IPS DF 4.7 (cell line): ENCODE data around the gene SCRN2.

Experiments
- DNase-seq: peaks from one replicate; pipeline ENCODE4 v3.0.0-alpha.2; 2013; ENCODE audit warnings: low spot score; ENCODE audit errors: extremely low read depth

The SCRN2 gene

GRCh38 chr17:47806913-47807255, 34.2 kb downstream of the SCRN2 start:
- no peak for DNase-seq

- DNase-seq, result no peak
Observed at GRCh38 chr17:47806026-47806912, 34.8 kb downstream of the SCRN2 start.

- DNase-seq, result no peak
Observed at GRCh38 chr17:47804461-47804860, 36.6 kb downstream of the SCRN2 start.

- DNase-seq, result no peak
Observed at GRCh38 chr17:47803751-47804150, 37.3 kb downstream of the SCRN2 start.

GRCh38 chr17:47803201-47803600, 37.9 kb downstream of the SCRN2 start:
- DNase-seq, result no peak

GRCh38 chr17:47802341-47803022, 38.6 kb downstream of the SCRN2 start:
- no peak for DNase-seq

GRCh38 chr17:47801906-47802305, 39.2 kb downstream of the SCRN2 start:
- DNase-seq, result no peak

- no peak for DNase-seq
Observed at GRCh38 chr17:47801176-47801765, 39.8 kb downstream of the SCRN2 start.

GRCh38 chr17:47800686-47801085, 40.4 kb downstream of the SCRN2 start:
- DNase-seq, result no peak

- DNase-seq, result no peak
Observed at GRCh38 chr17:47797797-47798196, 43.3 kb downstream of the SCRN2 start.

GRCh38 chr17:47792979-47793378, 48.1 kb downstream of the SCRN2 start:
- no peak for DNase-seq

- no peak for DNase-seq
Observed at GRCh38 chr17:47792457-47792856, 48.6 kb downstream of the SCRN2 start.

GRCh38 chr17:47791025-47791424, 50.0 kb downstream of the SCRN2 start:
- no peak for DNase-seq

GRCh38 chr17:47789611-47790561, 51.2 kb downstream of the SCRN2 start:
- no peak for DNase-seq
